GM21576 (cell line): ENCODE data around the gene TAF4B.
"Not testable (repeated sequence)": the region's sequence is repeated elsewhere in the genome, so short reads cannot be mapped to it uniquely, and the experiment has no call there.

Experiments used
- ATAC-seq: cut with Tn5 transposase; IDR thresholded peaks from one replicate; pipeline ENCODE4 v1.9.1; 2021; ENCODE audit warnings: mild to moderate bottlenecking, moderate library complexity; ENCODE audit not compliant: unreplicated experiment

The TAF4B gene

GRCh38 chr18:26370037-26370436 lies 143.8 kb downstream of the TAF4B start:
- no peak for ATAC-seq

- ATAC-seq = no peak
Measured at GRCh38 chr18:26376105-26376504, 149.9 kb downstream of the TAF4B start.

- ATAC-seq = no peak
Measured at GRCh38 chr18:26378701-26379100, 152.5 kb downstream of the TAF4B start.

- ATAC-seq = not testable (repeated sequence)
Measured at GRCh38 chr18:26381555-26381954, 155.3 kb downstream of the TAF4B start.

- peak; percentile 79 for ATAC-seq
Measured at GRCh38 chr18:26383454-26384270, 157.4 kb downstream of the TAF4B start.

- no peak for ATAC-seq
Measured at GRCh38 chr18:26386002-26386401, 159.8 kb downstream of the TAF4B start.

GRCh38 chr18:26386441-26386840 lies 160.2 kb downstream of the TAF4B start:
- ATAC-seq = no peak

GRCh38 chr18:26394047-26394654 lies 167.9 kb downstream of the TAF4B start:
- ATAC-seq = no peak

- no peak for ATAC-seq
Measured at GRCh38 chr18:26397019-26397418, 170.8 kb downstream of the TAF4B start.

GRCh38 chr18:26403491-26403890 lies 177.2 kb downstream of the TAF4B start:
- no peak for ATAC-seq

- peak; percentile 91 for ATAC-seq
Measured at GRCh38 chr18:26405190-26405801, 179.1 kb downstream of the TAF4B start.

- no peak for ATAC-seq
Measured at GRCh38 chr18:26406324-26406723, 180.1 kb downstream of the TAF4B start.

- no peak for ATAC-seq
Measured at GRCh38 chr18:26406854-26407517, 180.7 kb downstream of the TAF4B start.

GRCh38 chr18:26407736-26408601 lies 181.7 kb downstream of the TAF4B start:
- no peak for ATAC-seq

GRCh38 chr18:26409091-26409490 lies 182.8 kb downstream of the TAF4B start:
- ATAC-seq = no peak

GRCh38 chr18:26414901-26415440 lies 188.7 kb downstream of the TAF4B start:
- ATAC-seq = no peak

GRCh38 chr18:26415631-26416030 lies 189.4 kb downstream of the TAF4B start:
- ATAC-seq = no peak

- no peak for ATAC-seq
Measured at GRCh38 chr18:26416652-26417150, 190.5 kb downstream of the TAF4B start.

GRCh38 chr18:26417190-26417589 lies 190.9 kb downstream of the TAF4B start:
- ATAC-seq = no peak

- no peak for ATAC-seq
Measured at GRCh38 chr18:26418225-26418624, 192.0 kb downstream of the TAF4B start.
